Endothelial cell of umbilical vein (primary cell): Measurements from ENCODE around the gene ZBTB32. TPM values are rescaled to one million over a fixed set of nuclear protein-coding genes. Genes with fewer than 3 reads are reported as not detected.

Experiments
- BruUV-seq: library from RNA; stranded (reverse); fragments of 400-500 nt; replicated peaks from 2 replicates; lab custom pipeline; 2021; lab: Mats Ljungman, UMichigan
- CTCF ChIA-PET: fragments of 300-600, 350-600 bp; sonication (Branson Sonifier 250); formaldehyde crosslinking; loops from one replicate; lab custom pipeline; 2021; ENCODE audit warnings: antibody characterized with exemption, inconsistent platforms; lab: Charles Lee
- POLR2A ChIA-PET: fragments of 300-600, 350-600 bp; sonication (Branson Sonifier 250); formaldehyde crosslinking; loops from one replicate; lab custom pipeline; 2021; ENCODE audit warnings: antibody characterized with exemption, inconsistent platforms; lab: Charles Lee
- DNase-seq: peaks from one replicate; pipeline ENCODE4 v3.0.0-alpha.2; 2011; ENCODE audit warnings: low read depth, low spot score
- FAIRE-seq: peaks from 2 replicates; lab custom pipeline; 2011; peaks lifted over from hg19 to GRCh38; lab: Jason Lieb, UNC
- H2AFZ ChIP-seq: 2 replicates; pipeline ENCODE4 v1.6.0; 2012; ENCODE audit warnings: low read depth, low read length, control low read depth, inconsistent platforms
- H3K27ac ChIP-seq: 2 replicates; pipeline ENCODE4 v1.5.1; 2011; ENCODE audit warnings: low read depth, mild to moderate bottlenecking, control low read depth, low read length, moderate library complexity; ENCODE audit not compliant: insufficient read depth
- H3K27me3 ChIP-seq, 2 experiments: 2 replicates each; pipeline versions ENCODE4 v1.6.0 to v1.6.1; 2011; ENCODE audit warnings: low read length in 2 of 2, mixed read lengths in 1 of 2; ENCODE audit not compliant: control insufficient read depth in 2 of 2, insufficient read depth in 2 of 2
- H3K36me3 ChIP-seq, 2 experiments: 2 replicates in 1 of 2; 3 replicates in 1 of 2; pipeline ENCODE4 v1.5.1; 2011; ENCODE audit warnings: low read length in 2 of 2, mild to moderate bottlenecking in 1 of 2, moderate library complexity in 1 of 2; ENCODE audit not compliant: control insufficient read depth in 2 of 2, insufficient read depth in 2 of 2; ENCODE audit errors: extremely low read depth in 1 of 2
- H3K4me1 ChIP-seq: 3 replicates; pipeline ENCODE4 v1.5.1; 2011; ENCODE audit warnings: mild to moderate bottlenecking, low read length; ENCODE audit not compliant: control insufficient read depth, insufficient read depth; ENCODE audit errors: extremely low read depth
- H3K4me2 ChIP-seq: 2 replicates; pipeline ENCODE4 v1.6.1; 2011; ENCODE audit warnings: low read length, control low read depth, mixed read lengths; ENCODE audit not compliant: insufficient read depth
- H3K4me3 ChIP-seq, 3 experiments: fragments of 200-600 bp in 1 of 3; sonication (generic), shearing (Covaris generic) in 1 of 3; replicated peaks in 1 of 3; 2 replicates each; pipeline ENCODE4 v1.5.1; 2011 to 2016; ENCODE audit warnings: control low read depth in 3 of 3, low read length in 3 of 3, mild to moderate bottlenecking in 2 of 3, inconsistent platforms in 1 of 3, low read depth in 1 of 3, moderate library complexity in 1 of 3; ENCODE audit not compliant: insufficient read depth in 1 of 3
- H3K79me2 ChIP-seq: 2 replicates; pipeline ENCODE4 v1.6.0; 2012; ENCODE audit warnings: low read length, inconsistent platforms; ENCODE audit not compliant: control insufficient read depth, insufficient read depth
- H3K9ac ChIP-seq: replicated peaks from 2 replicates; pipeline ENCODE3; 2011; ENCODE audit warnings: low read length, control low read depth; ENCODE audit not compliant: insufficient read depth; ENCODE audit errors: extremely low read depth
- H3K9me1 ChIP-seq: replicated peaks from 3 replicates; pipeline ENCODE4 v1.6.0; 2011; ENCODE audit warnings: mild to moderate bottlenecking, low read length; ENCODE audit not compliant: control insufficient read depth, insufficient read depth; ENCODE audit errors: extremely low read depth
- H3K9me3 ChIP-seq: replicated peaks from 2 replicates; pipeline ENCODE4 v1.5.1; 2012; ENCODE audit warnings: low read length, inconsistent platforms; ENCODE audit not compliant: control insufficient read depth, insufficient read depth
- H4K20me1 ChIP-seq: replicated peaks from 2 replicates; pipeline ENCODE3; 2011; ENCODE audit warnings: mild to moderate bottlenecking, low read length; ENCODE audit not compliant: control insufficient read depth, insufficient read depth; ENCODE audit errors: extremely low read depth
- FOS ChIP-seq: IDR thresholded peaks from 2 replicates; pipeline ENCODE4 v1.6.1; 2011; ENCODE audit warnings: mild to moderate bottlenecking, low read length, moderate library complexity, borderline replicate concordance; ENCODE audit not compliant: insufficient read depth
- POLR2A ChIP-seq: IDR thresholded peaks from 2 replicates; pipeline ENCODE4 v1.6.1; 2012; ENCODE audit warnings: low read depth, mild to moderate bottlenecking, control low read depth, low read length
- POLR2AphosphoS5 ChIP-seq: IDR thresholded peaks from 2 replicates; pipeline ENCODE4 v1.6.1; 2012; ENCODE audit warnings: low read depth, mild to moderate bottlenecking, control low read depth, low read length, moderate library complexity; ENCODE audit not compliant: insufficient read depth
- dilution Hi-C: fragments of 300-500 bp; cut with MboI; formaldehyde crosslinking; loops from one replicate; pipeline ENCODE4 v1.15.0; 2019; ENCODE audit warnings: low sequenced_read_pairs; ENCODE audit not compliant: extremely low pct_ligation_motif_present
- intact Hi-C: fragments of 100-400 bp; cut with micrococcal nuclease; formaldehyde crosslinking; loops from one replicate; pipeline ENCODE4 v1.10.0; 2022
- polyA plus RNA-seq, 4 experiments: library from polyadenylated mRNA; depleted of rRNA in 3 of 4; stranded (reverse) in 3 of 4; unstranded in 1 of 4; fragments of >200 nt; gene quantifications; 2 replicates each; pipeline versions ENCODE4 v1.2.1 to v1.2.3, GENCODE V29; 2011 to 2012; ENCODE audit warnings: missing spikeins in 1 of 4
- total RNA-seq: library from RNA; stranded (reverse); gene quantifications from 2 replicates; pipeline ENCODE4 v1.2.3, GENCODE V29; 2021
- TF ChIP-seq, protein P1 (sequence below), 2 donors: IDR thresholded peaks; 1 replicate in 1 of 2; 2 replicates in 1 of 2; pipeline ENCODE4 v1.5.1; 2011; ENCODE audit warnings: low read length in 2 of 2, mild to moderate bottlenecking in 2 of 2, moderate library complexity in 2 of 2, control low read depth in 1 of 2, inconsistent platforms in 1 of 2, low read depth in 1 of 2; ENCODE audit not compliant: insufficient read depth in 1 of 2; ENCODE audit errors: extremely low read depth in 1 of 2

ZBTB32 gene
- total and polyA plus RNA-seq, 2 donors (not counting 3 experiments of a cell fraction or from before 2014, with no cell fraction given): not detected

DNA sequence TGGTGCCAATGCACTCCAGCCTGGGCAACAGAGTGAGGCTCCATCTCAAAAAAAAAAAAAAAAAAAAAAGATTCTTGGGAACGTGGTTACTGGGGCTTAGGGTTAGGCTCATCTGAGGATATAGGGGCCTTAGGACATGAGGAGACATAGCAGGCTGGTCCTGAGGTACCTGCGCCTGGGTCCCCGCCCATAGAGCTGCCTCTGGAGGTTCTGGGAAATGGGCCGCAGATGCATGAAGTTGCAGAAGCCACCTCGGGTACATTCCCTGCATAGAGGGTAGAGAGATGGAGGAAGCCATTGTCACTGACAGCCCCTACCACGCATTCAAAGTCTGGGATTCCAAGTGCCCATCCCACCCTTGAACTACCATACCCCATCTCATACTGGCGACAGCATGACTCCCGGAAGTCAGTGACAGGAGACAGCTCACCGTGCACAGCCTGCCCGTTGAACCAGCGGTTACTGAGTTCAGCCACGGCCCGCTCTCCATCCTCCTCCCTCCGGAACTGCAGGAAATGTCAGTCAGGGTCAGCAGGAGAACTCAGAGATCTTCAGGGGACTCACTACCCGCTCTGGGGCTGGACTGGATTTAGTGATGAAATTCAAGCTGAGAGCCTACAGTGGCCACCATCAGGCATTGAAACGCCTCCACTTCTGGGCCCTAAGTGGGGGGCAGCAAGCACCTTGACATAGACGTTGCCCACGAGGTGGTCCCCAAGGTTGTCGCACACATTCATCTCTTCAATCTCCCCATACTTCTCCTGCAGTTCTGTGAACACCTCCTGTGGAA, 39.5 kb downstream of the ZBTB32 start:
- no peak overlapping the region for H3K4me2 ChIP-seq
- FAIRE-seq (no peak), DNase-seq (no peak)
- dilution Hi-C loops (no loop called here), intact Hi-C loops (loop anchor here (2.0 kb wide), 1 partner anchor 15 kb away; the partner anchor contains the start of gene PROSER3)
- no peak overlapping the region for H3K9ac ChIP-seq
- ChIA-PET POLR2A (interaction anchor here (0.6 kb wide), 1 partner anchor 106 kb away, joined by 4 read pairs; no protein-coding TSS in a partner anchor), CTCF (interaction anchor here (0.7 to 1.9 kb wide), 6 partner anchors 12 to 189 kb away, joined by 3 to 7 read pairs (median 4); partner anchors contain the start of gene KMT2B)
- no peak overlapping the region for H2AFZ ChIP-seq
- H3K27me3 ChIP-seq: no peaks in the 10 kb centered on the region
- no peaks in the 10 kb centered on the region for H3K9me1 ChIP-seq
- peaks cover 24% of the 10 kb centered on the region for H3K4me1 ChIP-seq
- H3K4me3 ChIP-seq: no peak overlapping the region
- peaks cover 12% of the 10 kb centered on the region for H3K79me2 ChIP-seq
- BruUV-seq: no TSS peak
- no peaks in the 10 kb centered on the region for H4K20me1 ChIP-seq
- H3K36me3 ChIP-seq: no peaks in the 10 kb centered on the region
- TF ChIP-seq, protein P1, sequence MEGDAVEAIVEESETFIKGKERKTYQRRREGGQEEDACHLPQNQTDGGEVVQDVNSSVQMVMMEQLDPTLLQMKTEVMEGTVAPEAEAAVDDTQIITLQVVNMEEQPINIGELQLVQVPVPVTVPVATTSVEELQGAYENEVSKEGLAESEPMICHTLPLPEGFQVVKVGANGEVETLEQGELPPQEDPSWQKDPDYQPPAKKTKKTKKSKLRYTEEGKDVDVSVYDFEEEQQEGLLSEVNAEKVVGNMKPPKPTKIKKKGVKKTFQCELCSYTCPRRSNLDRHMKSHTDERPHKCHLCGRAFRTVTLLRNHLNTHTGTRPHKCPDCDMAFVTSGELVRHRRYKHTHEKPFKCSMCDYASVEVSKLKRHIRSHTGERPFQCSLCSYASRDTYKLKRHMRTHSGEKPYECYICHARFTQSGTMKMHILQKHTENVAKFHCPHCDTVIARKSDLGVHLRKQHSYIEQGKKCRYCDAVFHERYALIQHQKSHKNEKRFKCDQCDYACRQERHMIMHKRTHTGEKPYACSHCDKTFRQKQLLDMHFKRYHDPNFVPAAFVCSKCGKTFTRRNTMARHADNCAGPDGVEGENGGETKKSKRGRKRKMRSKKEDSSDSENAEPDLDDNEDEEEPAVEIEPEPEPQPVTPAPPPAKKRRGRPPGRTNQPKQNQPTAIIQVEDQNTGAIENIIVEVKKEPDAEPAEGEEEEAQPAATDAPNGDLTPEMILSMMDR (IDR thresholded peaks at IDR 0.05; ENCODE audit: extremely low read depth in 1 of 2, insufficient read depth in 1 of 2, low read depth in 1 of 2, low read length in 2 of 2): no peak
- TF ChIP-seq FOS (no peak), POLR2AphosphoS5 (no peak), POLR2A (no peak)
- no peak overlapping the region for H3K27ac ChIP-seq
- H3K9me3 ChIP-seq: no peaks in the 10 kb centered on the region
